Astrocyte (in vitro differentiated cells and primary cell): Measurements from ENCODE around the gene TTYH1.

Experiments used
- EZH2 ChIP-seq: IDR thresholded peaks from 2 replicates; pipeline ENCODE4 v1.6.1; 2012; ENCODE audit warnings: mild to moderate bottlenecking, low read length, inconsistent platforms; ENCODE audit not compliant: insufficient read depth
- TF ChIP-seq, protein P1 (sequence below): IDR thresholded peaks from 2 replicates; pipeline ENCODE4 v1.5.1; 2011; ENCODE audit warnings: low read depth, mild to moderate bottlenecking, inconsistent platforms, low read length, moderate library complexity; ENCODE audit not compliant: insufficient read depth

DNA sequence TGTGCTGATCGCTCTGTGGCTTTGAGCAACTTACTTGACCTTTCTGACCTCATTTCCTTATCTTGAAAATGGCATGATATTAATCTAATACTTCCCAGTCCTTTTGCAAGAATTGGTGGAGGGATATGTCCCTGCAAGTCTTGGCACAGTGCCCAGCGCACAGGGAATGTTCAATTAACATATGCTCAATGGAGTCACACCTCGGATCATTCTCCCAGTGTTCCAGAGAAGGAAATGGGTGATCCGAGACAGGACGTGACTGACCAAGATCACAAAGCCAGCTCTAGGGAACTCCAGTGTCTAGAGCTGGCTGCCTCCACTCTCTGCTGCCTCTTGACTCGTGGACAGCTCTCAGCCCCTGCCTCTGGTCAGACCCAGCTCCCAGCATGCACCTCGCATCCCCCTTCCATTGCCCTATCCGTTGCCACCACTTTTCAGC lies 54.3 kb downstream of the TTYH1 start:
- TF ChIP-seq, protein P1, sequence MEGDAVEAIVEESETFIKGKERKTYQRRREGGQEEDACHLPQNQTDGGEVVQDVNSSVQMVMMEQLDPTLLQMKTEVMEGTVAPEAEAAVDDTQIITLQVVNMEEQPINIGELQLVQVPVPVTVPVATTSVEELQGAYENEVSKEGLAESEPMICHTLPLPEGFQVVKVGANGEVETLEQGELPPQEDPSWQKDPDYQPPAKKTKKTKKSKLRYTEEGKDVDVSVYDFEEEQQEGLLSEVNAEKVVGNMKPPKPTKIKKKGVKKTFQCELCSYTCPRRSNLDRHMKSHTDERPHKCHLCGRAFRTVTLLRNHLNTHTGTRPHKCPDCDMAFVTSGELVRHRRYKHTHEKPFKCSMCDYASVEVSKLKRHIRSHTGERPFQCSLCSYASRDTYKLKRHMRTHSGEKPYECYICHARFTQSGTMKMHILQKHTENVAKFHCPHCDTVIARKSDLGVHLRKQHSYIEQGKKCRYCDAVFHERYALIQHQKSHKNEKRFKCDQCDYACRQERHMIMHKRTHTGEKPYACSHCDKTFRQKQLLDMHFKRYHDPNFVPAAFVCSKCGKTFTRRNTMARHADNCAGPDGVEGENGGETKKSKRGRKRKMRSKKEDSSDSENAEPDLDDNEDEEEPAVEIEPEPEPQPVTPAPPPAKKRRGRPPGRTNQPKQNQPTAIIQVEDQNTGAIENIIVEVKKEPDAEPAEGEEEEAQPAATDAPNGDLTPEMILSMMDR, result no peak
- no peak for TF ChIP-seq EZH2
